ENCODE measurements around the gene PRR22. TPM values are rescaled to one million over a fixed set of nuclear protein-coding genes. Genes with fewer than 3 reads are reported as not detected.

PRR22 gene
- polyA plus RNA-seq, 1 donor, result 2.3 TPM

DNA sequence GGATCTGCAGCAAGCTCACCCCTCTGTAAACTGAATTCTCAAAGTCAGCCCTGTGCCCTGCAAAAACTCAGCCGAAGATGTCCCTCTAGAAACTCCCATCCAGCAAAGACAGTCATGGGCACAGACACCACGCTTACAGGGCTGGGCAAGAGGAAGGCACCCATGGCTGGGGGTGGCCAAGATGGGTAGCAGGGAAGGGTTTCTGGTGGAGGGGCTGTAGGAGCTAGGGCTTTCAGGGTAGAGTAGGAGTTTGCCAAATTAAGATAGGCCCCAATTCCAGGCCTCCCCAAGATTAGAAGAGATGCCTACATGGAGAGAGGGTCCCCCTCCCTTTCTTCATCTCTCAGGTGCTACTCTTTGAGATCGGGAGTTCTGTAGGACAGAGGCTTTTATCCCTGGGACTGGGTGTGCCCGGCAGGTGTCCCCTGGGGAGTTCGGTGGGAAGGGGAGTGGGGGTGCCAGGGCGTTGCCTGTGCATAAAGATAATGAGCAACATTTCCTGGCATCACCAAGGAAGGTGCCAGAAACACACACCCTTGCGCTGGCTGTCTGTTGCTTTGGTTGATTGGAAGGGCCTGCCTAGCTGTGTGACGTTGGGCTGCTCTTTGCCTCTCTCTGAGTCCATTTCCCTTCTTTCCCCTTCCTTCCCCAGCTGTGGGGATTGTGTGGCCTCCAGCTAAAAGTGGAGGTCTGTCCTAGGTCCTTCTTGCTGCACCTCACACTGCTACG is 29.7 kb upstream of the PRR22 start:
- no peak for DNase-seq

DNA sequence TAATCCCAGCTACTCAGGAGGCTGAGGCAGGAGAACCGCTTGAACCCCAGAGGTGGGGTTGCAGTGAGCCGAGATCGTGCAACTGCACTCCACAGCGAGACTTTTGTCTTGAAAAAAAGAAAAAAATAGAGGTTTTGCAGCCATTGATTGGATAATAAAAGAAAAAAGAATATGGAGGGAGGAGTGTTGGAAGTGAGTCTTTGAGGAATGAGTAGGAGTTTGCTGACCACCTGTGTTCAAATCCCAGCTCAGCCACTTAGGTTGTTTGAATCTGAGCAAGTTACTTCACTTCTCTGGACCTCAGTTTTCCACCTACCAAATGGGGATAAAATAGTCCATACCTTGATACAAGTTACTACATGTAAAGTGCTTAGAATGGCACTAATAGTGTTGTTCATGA is 26.6 kb upstream of the PRR22 start:
- no peak for DNase-seq

DNA sequence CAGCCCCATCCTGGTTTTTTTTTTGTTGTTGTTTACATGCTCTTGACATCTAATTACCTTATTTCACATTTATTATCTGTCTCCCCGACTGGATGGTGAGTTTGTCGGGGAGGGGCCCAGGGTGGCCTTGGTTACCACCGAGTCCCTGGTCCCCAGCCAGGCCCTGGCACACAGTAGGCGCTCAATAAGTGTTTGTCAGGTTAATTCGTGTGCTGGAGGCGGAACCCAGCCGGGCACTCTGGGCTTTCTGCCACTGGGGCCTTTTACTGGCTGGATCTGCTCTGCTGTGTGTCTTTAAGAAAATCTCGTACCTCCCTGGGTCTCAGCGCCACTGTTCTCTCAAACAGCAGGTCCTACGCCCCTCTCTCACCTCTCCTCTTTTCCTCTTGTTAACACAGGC is 24.9 kb upstream of the PRR22 start:
- no peak for DNase-seq

DNA sequence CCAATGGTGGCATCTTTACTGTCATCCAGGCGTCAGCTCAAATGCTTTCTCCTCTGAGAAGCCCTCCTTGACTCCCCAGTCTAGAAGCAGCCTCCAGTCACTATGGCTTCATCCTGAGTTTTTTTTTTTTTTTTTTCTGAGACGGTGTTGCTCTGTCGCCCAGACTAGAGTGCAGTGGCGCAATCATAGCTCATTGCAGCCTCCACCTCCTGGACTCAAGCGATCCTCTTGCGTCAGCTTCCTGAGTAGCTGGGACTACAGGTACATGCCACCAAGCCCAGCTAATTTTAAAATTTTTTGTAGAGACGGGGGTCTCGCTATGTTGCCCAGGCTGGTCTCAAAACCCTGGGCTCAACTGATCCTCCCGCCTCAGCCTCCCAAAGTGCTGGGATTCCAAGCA is 24.5 kb upstream of the PRR22 start:
- no peak for DNase-seq

DNA sequence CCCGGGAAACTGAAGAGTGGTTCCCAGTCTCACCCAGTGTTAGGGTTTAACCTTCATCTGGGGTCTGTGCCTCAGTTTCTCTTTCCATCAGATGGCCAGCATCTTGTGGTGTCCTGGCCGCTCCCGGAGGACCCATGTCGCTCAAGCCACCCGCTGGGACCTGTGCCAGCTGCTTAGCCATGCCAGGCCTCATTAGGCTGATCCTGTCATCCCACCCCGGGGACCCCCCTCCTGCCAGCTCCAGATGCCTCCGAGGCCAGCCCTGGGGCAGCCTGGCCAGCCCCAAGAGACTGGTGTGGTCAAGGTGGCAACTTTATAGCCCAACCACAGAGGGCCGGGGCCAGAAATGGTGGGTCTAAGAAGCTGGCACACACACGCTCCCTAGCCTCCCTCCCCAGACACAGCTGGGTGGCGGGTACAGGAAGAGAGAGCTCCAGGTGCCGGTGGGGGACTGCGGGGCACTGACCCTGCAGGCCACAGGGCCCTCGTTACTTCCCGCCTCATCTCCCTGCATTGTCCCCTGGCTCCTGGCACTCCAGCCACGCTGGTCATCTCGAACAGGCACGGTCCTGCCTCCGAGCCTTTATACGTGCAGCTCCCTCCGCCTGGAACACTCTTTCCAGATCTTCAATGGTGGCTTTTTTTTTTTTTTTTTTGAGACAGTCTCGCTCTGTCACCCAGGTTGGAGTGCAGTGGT is 23.7 kb upstream of the PRR22 start:
- no peak for DNase-seq

DNA sequence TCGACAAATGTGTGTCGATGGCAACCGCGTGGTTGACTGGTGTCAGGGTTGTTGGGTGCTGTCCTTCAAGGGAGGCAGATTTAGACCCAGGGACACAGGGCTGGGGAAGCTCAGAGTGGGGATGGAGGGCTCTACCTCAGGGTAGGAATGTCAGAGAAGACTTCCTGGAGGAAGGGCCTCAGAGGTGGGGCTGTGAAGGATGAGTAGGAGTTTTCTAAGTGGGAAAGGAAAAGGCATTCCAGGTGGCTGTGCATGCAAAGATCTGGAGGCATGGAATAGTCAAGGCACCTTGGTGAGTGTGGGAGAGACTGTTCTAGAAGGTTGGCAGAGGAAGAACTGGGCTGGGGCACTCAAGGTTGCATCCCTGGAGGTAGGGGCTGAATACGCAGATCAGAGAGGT is 22.4 kb upstream of the PRR22 start:
- DNase-seq, result no peak

DNA sequence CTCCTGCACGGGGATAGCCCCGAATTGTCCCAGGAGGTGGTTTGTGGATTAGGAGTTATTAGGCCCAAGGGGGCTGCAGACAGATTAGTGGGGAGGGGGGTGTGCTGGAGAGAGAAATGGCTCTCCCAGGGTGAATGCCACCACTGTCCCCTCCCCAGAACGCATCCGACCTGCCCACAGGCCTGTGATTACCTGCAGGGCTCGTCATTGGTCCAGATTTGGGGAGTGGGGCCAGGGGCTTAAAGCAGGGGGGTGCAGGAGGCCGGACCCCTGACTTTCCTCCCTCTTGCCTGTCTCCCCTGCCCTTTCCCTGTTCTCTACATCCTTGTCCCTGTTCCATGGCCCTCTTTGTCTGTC is 21.6 kb upstream of the PRR22 start:
- DNase-seq, result no peak

DNA sequence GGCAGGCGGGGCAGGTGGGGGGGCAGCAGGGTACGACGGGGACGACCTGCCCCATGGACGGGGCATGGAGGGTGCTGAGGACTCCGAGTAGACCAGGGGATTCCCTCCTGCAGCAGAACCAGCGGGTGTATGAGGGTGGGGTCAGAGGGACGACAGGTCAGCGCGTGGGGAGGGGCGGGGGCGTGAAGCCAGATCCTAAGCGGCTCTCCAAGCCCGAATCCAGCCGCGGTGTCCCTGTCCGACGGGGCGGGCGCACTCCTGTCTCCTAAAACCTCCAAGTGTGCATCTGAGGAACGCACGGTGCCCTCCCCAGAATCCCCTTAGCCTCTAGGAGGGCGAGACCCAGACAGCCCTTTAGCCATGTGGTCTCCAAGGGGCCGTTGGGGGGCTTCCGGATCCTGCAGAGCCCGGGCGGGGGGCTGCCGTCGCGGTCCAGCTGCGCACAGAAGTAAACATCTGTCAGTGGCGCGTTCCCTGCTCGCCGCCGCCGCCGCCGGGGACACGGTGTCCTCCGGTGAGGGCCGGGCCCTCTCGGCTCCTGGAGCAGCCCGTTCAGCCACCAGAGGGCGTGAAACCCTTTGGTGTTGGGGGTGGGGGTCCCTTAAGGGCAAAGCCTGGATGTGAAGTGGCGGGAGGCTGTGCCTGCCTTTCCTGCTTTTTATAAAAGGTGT is 21.1 kb upstream of the PRR22 start:
- DNase-seq, result peak; percentile 54

DNA sequence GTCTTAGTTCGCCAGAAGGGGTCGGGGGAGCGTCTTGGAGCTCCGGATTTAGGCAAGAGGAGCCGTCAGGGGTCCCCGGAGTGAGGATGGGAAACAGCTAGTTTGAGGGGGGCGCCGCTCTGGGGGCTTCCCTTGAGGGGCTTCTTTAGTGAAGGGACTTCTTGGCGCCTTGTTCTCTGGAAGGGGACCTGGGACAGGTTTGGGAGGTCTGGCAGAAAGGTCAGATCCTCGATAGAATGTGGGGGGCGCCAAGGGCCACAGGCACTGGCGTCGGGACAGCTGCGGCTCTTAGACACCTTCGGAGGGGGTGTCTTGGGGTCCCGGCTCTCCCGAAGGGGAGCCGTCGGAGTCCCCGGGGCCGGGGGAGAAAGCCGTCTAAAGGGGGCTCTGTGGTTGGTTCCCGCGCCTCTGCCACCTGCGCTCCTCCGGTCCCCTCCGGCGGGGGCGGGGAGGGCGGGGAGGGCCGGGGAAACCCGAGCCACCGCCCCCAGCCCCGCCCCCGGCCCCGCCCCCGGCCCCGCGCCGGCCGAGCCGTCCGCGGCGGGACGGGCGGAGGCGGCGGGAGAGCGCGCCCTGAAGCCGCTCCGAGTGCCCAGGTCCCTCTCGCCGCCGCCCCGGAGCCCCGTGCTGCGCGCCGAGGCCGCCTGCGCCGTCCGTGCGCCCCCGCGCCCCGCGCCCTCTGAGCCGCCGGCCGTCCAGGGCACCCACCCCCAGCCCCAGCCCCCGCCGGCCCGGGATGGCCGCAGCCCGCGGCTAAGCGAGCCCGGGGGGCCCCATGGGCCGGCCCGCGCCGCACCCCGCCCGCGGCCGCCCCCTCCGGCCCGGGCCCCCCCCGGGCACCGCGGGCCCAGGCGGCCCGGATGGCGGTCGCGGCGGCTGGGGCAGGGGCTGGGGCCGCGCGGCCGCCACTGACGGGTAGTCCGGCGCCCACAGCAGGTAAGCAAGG is 20.2 kb upstream of the PRR22 start, which contains the start of gene NRTN:
TSS of gene NRTN (plus strand) at position 552 of the 946 bp plus-strand sequence. CDS start 19,099 bp downstream, outside the sequence.
- DNase-seq, result no peak

DNA sequence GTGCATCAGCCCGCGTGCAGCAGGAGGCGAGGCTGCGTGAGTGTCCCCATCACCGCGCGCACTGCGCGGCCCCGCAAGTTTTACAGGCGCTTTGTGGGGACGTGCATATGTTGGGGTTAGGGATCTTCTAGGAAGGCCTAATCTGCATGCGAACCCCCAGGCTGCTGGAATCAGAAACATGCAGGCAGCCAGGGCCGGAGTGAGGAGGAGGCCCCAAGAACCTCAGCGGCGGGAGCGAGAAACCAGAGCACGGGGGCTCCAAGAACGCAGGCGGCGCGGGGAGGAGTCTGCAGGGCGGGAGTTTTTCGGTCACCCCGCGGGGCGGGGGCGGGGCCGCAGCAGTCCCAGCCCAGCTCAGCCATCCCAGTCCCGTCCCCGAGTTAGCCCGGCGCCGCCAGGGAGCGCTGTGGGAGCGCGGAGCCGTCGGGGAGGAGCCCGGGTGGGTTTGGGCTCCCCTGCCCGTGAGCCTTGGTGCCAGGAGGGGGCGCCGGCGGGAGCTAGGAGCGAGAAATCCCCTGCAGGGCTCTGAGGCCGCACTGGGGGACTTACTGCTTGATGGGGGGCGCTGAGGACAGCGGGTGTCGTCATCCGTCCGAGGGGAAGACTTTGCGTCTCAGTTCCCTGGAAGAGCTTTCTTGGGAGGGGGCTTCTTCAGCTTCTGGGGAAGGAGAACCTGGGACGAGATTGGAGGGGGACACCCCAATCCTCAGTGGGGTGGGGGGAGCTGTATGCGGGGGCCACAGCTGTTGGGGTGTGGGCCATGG is 19.4 kb upstream of the PRR22 start:
- DNase-seq, result peak; percentile 91

DNA sequence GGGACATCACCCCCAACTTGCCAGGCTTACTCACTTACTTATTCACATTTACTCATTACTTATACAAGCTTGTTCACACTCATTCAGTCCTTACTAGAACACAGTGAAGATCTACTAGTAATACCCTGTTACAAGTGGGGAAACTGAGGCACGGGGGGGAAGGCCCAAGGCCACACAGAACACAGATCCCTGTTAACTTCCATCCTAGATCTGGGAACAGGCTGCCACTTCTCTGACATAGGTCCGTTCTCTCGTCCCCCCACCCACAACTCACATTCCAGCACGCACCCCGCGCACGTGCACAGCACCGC is 18.9 kb upstream of the PRR22 start:
- DNase-seq, result no peak

DNA sequence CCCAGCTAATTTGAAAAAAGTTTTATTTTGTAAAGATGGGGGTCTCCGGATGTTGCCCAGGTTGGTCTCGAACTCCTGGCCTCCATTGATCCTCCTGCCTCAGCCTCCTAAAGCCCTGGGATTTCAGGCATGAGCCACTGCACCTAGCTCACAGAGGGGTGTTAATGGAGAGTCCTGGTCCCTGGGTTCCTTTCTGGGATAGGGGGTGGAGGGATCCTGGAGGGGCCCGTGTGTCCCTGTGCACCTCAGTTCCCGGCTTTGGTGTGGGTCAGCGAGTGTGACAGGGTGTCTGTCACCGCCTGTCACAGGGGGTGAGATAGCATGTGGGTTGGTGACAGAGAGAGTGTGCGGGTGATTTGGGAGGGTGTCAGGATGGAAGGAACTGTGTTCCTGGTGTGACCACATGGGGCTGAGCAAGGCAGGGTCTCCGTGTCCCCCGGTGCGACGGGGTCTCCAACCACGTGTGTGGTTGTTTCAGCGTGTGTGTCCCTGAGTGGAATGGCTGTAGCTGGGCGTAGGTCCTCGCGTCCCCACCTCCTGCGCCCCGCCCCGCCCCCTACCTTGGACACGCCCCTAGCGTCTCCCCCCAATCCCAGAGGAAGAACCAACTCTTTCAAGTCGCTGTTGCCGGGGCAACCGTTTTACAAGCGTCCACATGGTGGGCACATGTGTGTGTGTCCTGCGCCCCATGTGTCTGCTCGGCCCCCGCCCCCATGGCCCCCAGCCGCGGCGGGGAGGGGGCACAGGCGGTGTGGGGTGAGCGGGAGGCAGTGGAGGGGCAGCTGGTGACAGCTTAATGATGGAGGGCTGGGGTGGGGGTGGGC is 17.5 kb upstream of the PRR22 start:
- no peak for DNase-seq

DNA sequence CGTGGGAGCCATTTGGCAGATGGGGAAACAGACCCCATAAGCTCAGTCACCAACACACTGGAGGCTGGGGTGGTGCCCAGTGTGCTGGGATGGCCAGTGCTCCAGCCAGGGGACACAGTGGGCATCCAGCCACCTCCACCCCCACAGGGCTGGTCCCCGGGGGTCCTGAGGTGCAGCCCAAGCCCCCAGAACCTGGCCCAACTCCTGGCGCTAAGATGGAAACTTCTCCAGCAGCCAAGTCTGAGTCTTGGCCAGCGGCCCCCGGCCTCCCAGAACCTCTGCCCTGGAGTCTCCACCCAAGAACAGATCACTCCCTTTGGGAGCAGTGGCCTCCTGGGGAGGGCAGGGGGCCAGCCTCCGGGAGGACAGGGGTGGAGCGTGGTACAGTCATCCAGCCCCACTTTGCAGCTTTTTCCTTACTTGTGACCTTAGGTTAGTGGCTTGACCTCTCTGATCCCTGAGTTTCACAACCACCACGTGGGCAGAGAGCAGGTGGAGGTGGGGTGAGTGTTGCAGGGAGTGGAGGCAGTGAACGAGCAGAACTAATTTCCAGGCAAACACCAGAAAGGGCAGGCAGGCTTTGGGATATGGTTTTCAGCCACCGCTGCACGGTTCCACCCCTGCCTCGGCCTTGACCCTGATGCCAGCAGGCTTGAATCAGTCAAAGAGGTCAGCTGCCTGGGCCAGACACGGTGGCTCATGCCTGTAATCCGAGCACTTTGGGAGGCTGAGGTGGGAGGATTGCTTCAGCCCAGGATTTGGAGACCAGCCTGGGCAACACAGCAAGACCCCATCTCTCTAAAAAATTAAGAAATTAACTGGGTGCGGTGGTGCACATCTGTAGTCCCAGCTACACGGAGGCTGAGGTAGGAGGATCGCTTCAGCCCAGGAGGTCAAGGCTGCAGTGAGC is 16.1 kb upstream of the PRR22 start:
- no peak for DNase-seq

DNA sequence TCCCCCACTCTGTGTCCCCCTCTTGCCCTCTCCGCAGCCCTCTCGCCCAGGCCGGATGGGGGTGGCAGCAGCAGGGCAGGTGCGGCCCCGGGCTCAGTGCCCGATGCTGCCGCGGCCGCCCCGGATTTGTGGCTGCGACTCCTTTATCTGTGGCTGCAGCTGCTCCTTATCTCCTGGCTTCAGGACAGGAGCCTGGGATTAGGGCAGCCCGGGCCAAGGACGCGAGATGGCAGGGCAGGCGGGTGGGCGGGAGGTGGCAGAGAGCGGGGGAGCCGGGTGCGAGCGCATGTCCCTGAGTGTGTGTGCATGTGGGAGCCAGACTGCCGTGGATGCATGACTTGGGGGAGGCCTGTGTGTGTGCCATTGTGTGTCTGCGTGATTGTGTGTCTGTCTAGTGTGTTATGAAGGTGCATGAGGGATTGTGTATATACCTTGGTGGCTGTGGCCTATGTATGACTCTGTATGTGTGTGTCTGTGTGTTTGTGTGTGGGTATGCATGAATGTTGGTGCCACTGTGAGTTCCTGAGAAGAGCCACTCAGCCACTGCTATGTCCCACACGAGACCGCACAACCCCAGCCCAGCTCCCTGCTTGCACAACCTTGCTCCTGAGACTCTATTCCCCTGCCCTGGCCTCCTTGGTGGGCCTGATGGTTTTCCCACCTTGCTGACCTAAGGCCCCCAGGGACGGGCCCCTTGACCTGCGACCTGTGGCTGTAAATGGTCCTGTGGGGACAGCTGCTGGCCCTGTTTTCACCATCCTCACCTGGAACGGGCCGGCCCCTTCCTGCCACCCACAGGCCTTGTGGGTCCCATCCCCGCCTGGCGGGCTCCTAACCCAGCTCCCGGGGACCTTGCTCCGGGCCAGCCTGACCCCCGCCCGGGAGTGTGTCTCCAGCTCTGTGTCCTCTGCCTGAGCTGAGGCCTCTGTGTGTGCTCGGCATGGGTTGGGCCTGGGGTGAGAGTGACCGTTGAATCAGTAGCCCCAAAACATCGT is 15.0 kb upstream of the PRR22 start:
- no peak for DNase-seq

DNA sequence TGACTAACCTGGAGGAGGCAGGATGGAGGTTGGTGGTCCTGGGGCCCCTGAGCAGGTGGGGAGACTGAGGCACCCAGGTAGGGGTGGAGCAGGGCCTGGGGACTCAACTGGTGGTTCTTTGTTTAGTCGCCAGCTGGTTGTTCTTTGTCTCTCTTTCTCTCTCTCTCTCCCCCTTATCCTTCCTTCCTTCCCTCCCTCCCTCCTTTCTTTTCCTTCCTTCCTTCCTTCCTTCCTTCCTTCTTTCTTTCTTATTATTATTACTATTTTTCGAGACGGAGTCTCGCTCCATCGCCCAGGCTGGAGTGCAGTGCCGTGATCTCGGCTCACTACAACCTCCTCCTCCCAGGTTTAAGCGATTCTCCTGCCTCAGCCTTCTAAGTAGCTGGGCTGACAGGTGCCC is 13.7 kb upstream of the PRR22 start:
- DNase-seq, result no peak

DNA sequence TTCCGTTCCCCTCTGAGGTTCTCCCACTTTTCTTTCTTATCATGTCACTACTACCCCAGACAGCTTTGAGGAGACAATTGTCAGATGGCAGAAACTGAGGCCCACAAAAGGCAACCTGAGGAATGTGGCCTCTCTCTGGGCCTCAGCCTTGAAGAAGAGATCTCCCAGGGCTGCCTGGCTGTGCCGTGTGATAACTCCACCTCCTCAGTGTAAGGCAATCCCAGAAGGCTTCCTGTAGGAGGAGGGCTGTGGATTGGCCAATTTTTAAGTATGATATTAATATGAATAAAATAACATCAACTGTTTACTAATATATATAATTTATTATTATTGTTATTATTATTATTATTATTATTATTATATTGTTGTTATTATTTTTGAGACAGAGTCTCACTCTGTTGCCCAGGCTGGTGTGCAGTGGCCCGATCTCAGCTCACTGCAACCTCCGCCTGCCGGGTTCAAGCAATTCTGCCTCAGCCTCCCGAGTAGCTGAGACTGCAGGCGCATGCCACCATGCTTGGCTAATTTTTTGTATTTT is 10.9 kb upstream of the PRR22 start:
- no peak for DNase-seq

DNA sequence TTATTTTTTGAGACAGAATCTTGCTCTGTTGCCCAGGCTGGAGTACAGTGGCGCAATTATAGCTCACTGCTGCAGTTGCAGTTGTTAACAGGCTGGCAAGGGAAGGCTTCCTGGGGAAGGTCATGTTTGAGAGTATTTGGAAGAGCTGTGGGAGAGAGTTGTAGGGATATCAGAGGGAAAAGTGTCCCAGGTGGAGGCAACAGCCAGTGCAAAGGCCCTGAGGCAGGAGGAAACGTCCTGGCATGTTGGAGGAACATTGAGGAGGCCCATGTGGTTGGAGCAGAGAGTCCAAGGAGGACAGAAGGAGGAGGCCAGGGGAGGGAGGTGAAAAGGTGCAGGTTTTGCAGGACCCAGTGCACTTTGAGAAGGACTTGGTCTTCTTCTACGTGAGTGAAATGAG is 8.6 kb upstream of the PRR22 start:
- DNase-seq, result no peak

DNA sequence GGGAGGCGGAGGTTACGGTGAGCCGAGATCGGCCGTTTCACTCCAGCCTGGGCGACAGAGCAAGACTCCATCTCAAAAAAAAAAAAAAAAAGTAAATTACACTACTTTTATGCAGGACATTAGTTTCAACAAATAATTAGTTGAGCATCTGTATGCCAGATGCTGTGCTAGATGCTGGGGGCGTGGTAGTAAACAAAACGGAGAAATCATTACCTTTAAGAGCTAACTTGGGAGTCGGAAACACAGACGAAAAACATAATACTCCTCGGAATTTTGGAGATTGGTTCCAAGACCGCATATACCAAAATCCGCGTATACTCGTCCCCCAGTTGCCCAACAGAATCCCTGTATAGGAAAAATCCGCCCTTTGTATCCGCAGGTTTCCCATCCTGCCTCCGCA is 7.7 kb upstream of the PRR22 start:
- DNase-seq, result no peak

Data from hindlimb muscle (tissue), 1 donor.